ENCODE results near the gene NRM.

NRM gene

GRCh38 chr6:30643656-30644055 lies 47.1 kb downstream of the NRM start:
- TF ChIP-seq ISL1 (CRISPR knock-in tag; IDR thresholded peaks at IDR 0.05) (no peak), TOX (CRISPR knock-in tag; IDR thresholded peaks at IDR 0.05; ENCODE audit: borderline replicate concordance) (no peak), ZC3H10 (CRISPR knock-in tag; IDR thresholded peaks at IDR 0.05) (no peak), CSDC2 (CRISPR knock-in tag; IDR thresholded peaks at IDR 0.05) (no peak), ARNTL (CRISPR knock-in tag; IDR thresholded peaks at IDR 0.05; ENCODE audit: borderline replicate concordance, low read depth) (no peak), PPARA (CRISPR knock-in tag; IDR thresholded peaks at IDR 0.05; ENCODE audit: borderline replicate concordance) (no peak), SNAI2 (CRISPR knock-in tag; IDR thresholded peaks at IDR 0.05) (no peak), RARB (CRISPR knock-in tag; IDR thresholded peaks at IDR 0.05) (no peak), ZNF70 (CRISPR knock-in tag; IDR thresholded peaks at IDR 0.05) (no peak), GLIS3 (CRISPR knock-in tag; IDR thresholded peaks at IDR 0.05) (no peak), PATZ1 (CRISPR knock-in tag; IDR thresholded peaks at IDR 0.05; ENCODE audit: borderline replicate concordance) (no peak), POU6F1 (CRISPR knock-in tag; IDR thresholded peaks at IDR 0.05; ENCODE audit: borderline replicate concordance, low read depth) (no peak), ZFP30 (CRISPR knock-in tag; IDR thresholded peaks at IDR 0.05) (no peak)
- ATAC-seq = no peak

GRCh38 chr6:30641048-30641447 lies 49.7 kb downstream of the NRM start:
- no peak for TF ChIP-seq ESRRG (CRISPR knock-in tag; IDR thresholded peaks at IDR 0.05)
- TF ChIP-seq BACH2 (CRISPR knock-in tag; IDR thresholded peaks at IDR 0.05; ENCODE audit: borderline replicate concordance) = no peak
- no peak for TF ChIP-seq ZC3H10 (CRISPR knock-in tag; IDR thresholded peaks at IDR 0.05)
- no peak for TF ChIP-seq PPARA (CRISPR knock-in tag; IDR thresholded peaks at IDR 0.05; ENCODE audit: borderline replicate concordance)
- no peak for TF ChIP-seq ZFP30 (CRISPR knock-in tag; IDR thresholded peaks at IDR 0.05)
- no peak for ATAC-seq

GRCh38 chr6:30640481-30640880 lies 50.3 kb downstream of the NRM start:
- ATAC-seq = peak; percentile 28; the same call in 1 of the 3 replicates
- TF ChIP-seq CREB5 (CRISPR knock-in tag; IDR thresholded peaks at IDR 0.05; ENCODE audit: low read depth) (no peak), CSRNP3 (CRISPR knock-in tag; IDR thresholded peaks at IDR 0.05) (no peak), ZFP3 (CRISPR knock-in tag; IDR thresholded peaks at IDR 0.05) (no peak), TCF4 (CRISPR knock-in tag; IDR thresholded peaks at IDR 0.05; ENCODE audit: borderline replicate concordance) (no peak), ZFP30 (CRISPR knock-in tag; IDR thresholded peaks at IDR 0.05) (no peak), PATZ1 (CRISPR knock-in tag; IDR thresholded peaks at IDR 0.05; ENCODE audit: borderline replicate concordance) (no peak), ZNF8 (CRISPR knock-in tag; IDR thresholded peaks at IDR 0.05) (no peak), ZC3H10 (CRISPR knock-in tag; IDR thresholded peaks at IDR 0.05) (no peak), BACH2 (CRISPR knock-in tag; IDR thresholded peaks at IDR 0.05; ENCODE audit: borderline replicate concordance) (no peak), ISL1 (CRISPR knock-in tag; IDR thresholded peaks at IDR 0.05) (no peak), RARB (CRISPR knock-in tag; IDR thresholded peaks at IDR 0.05) (no peak), CSDC2 (CRISPR knock-in tag; IDR thresholded peaks at IDR 0.05) (no peak), ARNTL (CRISPR knock-in tag; IDR thresholded peaks at IDR 0.05; ENCODE audit: borderline replicate concordance, low read depth) (no peak)

Data from SK-N-SH treated with all-trans-retinoic acid at 6 μM for 48 hours (cell line).